Adrenal gland (tissue), 12 donors: ENCODE measurements around the gene RPL36AL. TPM values are rescaled to one million over a fixed set of nuclear protein-coding genes. Genes with fewer than 3 reads are reported as not detected.

Source experiments
- DNase-seq, 7 donors: peaks; one replicate each; pipeline ENCODE4 v3.0.0-alpha.2; 2019 to 2020
- H3K27ac ChIP-seq, 5 donors: fragments of 200-600 bp; sonication (generic) in 4 of 5; 1 replicate in 3 of 5; 2 replicates in 2 of 5; pipeline versions ENCODE4 v1.5.1 to v1.8.0; 2016 to 2020; ENCODE audit warnings: mild to moderate bottlenecking in 1 of 5
- H3K27me3 ChIP-seq: fragments of 200-600 bp; 2 replicates; pipeline ENCODE4 v1.8.0; 2021
- H3K36me3 ChIP-seq, 2 donors: fragments of 200-600 bp; replicated peaks in 1 of 2; 1 replicate in 1 of 2; 2 replicates in 1 of 2; pipeline versions ENCODE4 v1.5.1 to v1.8.0; 2018 to 2022
- H3K4me1 ChIP-seq, 2 donors: fragments of 200-600 bp; replicated peaks in 1 of 2; 1 replicate in 1 of 2; 2 replicates in 1 of 2; pipeline versions ENCODE4 v1.5.1 to v1.8.0; 2018 to 2021
- H3K4me3 ChIP-seq, 4 donors: fragments of 200-600 bp; sonication (generic) in 3 of 4; one replicate each; pipeline ENCODE4 v1.5.1; 2016 to 2018
- H3K9me3 ChIP-seq, 3 donors: fragments of 200-600 bp; sonication (generic) in 1 of 3; replicated peaks in 1 of 3; 1 replicate in 2 of 3; 2 replicates in 1 of 3; pipeline versions ENCODE4 v1.5.1 to v1.8.0; 2016 to 2021
- CTCF ChIP-seq, 6 experiments: fragments of 450-650 bp in 4 of 6; fragments of 200-600 bp in 2 of 6; sonication (generic) in 1 of 6; IDR thresholded peaks; 1 replicate in 5 of 6; 2 replicates in 1 of 6; pipeline versions ENCODE4 v1.5.1 to v1.8.0; 2016 to 2021; ENCODE audit warnings: antibody characterized with exemption in 6 of 6, mild to moderate bottlenecking in 2 of 6, moderate library complexity in 1 of 6
- POLR2A ChIP-seq, 2 donors: fragments of 450-650 bp; IDR thresholded peaks; one replicate each; pipeline ENCODE4 v1.6.1; 2017; ENCODE audit warnings: antibody characterized with exemption in 2 of 2, mild to moderate bottlenecking in 2 of 2, moderate library complexity in 1 of 2
- WGBS, 4 donors: extraction: QIAGEN DNeasy Blood & Tissue Kit in 2 of 4; methylation state at CpG; one replicate each; pipeline versions ENCODE4 v1.1.5 to v1.1.7; 2013 to 2017; 5-methylcytosine and 5-hydroxymethylcytosine counted together
- intact Hi-C, 2 donors: fragments of 100-400 bp; cut with DNase I; formaldehyde crosslinking; loops; one replicate each; pipeline versions ENCODE4 v1.14.1 to v1.15.0; 2022 to 2023
- polyA plus RNA-seq, 3 donors: library from polyadenylated mRNA; stranded (reverse); fragments of 200-250 nt in 2 of 3; fragments of 350-450 nt in 1 of 3; fragmentation: Illumina TruSeq in 1 of 3; extraction: RNeasy Lipid Tissue Mini Kit (QIAGEN cat#74804) in 1 of 3; gene quantifications; one replicate each; pipeline ENCODE4 v1.2.3, GENCODE V29; 2013 to 2014
- total RNA-seq, 9 donors: library from RNA; depleted of rRNA in 4 of 9; stranded (reverse); fragments of >200 nt in 4 of 9; fragments of 120-200 nt in 1 of 9; fragmentation: NEBNext Ultra II Directional in 1 of 9; extraction: Animal tissue kit (Norgen Biotek cat#: 25700) in 1 of 9; gene quantifications; one replicate each; pipeline versions ENCODE4 v1.1.0 to v1.2.4, GENCODE V29; 2013 to 2023
- donor health status: healthy with polysubstance abuse.
- donor health status: Bipolar disorder and iron deficiency.
- donor health status: DM: yes; HTN: yes; CAD: no.
- donor health status: DM: no; HTN: no; CAD: no.
- donor health status: DM: no; HTN: no; CAD: no.
- donor health status: DM: yes; HTN: yes; CAD: no.

RPL36AL gene
- total and polyA plus RNA-seq, 12 donors, result 191 to 705 (median 279) TPM

- intact Hi-C loops, result no loop called here
- Histone ChIP-seq H3K9me3 (no peaks in the 10 kb centered on the region), H3K4me1 (peaks cover 17 to 26% of the 10 kb centered on the region in 2 donors), H3K4me3 (no peak overlapping the region), H3K27me3 (no peaks in the 10 kb centered on the region), H3K36me3 (no peaks in the 10 kb centered on the region), H3K27ac (peak overlapping the region in 4 of 5 donors; percentile 22 to 46 (median 42))
- DNase-seq, result peak; percentile 29 to 85 (median 73)
- no peak for TF ChIP-seq CTCF (IDR thresholded peaks at IDR 0.05)
- peak in 1 of 2 donors; percentile 44 for TF ChIP-seq POLR2A (IDR thresholded peaks at IDR 0.05)
- WGBS, 4 donors, result 12 to 15% (median 13%) methylated on average over 4 of the region's 4 CpGs
Measured at GRCh38 chr14:49594347-49595091, 25.9 kb downstream of the RPL36AL start.

- no peak overlapping the region for H3K4me3 ChIP-seq
- TF ChIP-seq POLR2A (IDR thresholded peaks at IDR 0.05), result no peak
- TF ChIP-seq CTCF (IDR thresholded peaks at IDR 0.05), result no peak
- 84 to 92% (median 88%) methylated on average over 3 of the region's 3 CpGs for WGBS, 4 donors
- no peaks in the 10 kb centered on the region for H3K9me3 ChIP-seq
- peaks cover 17 to 26% of the 10 kb centered on the region in 2 donors for H3K4me1 ChIP-seq
- H3K27me3 ChIP-seq, result no peaks in the 10 kb centered on the region
- H3K36me3 ChIP-seq, result no peaks in the 10 kb centered on the region
- no peak for DNase-seq
- intact Hi-C loops, result no loop called here
- no peak overlapping the region for H3K27ac ChIP-seq
Measured at GRCh38 chr14:49593016-49593415, 27.4 kb downstream of the RPL36AL start.

GRCh38 chr14:49589387-49589786 is 31.0 kb downstream of the RPL36AL start:
- Histone ChIP-seq H3K27me3 (no peaks in the 10 kb centered on the region), H3K4me1 (peaks cover 15 to 17% of the 10 kb centered on the region in 2 donors), H3K4me3 (no peak overlapping the region), H3K9me3 (no peaks in the 10 kb centered on the region), H3K36me3 (peaks cover 0 to under 1% of the 10 kb centered on the region in 2 donors), H3K27ac (no peak overlapping the region)
- DNase-seq, result no peak
- no peak for TF ChIP-seq CTCF (IDR thresholded peaks at IDR 0.05)
- no peak for TF ChIP-seq POLR2A (IDR thresholded peaks at IDR 0.05)
- WGBS, 4 donors, result 87 to 93% (median 91%) methylated on average over 3 of the region's 3 CpGs
- intact Hi-C loops, result no loop called here

GRCh38 chr14:49586673-49587460 is 33.6 kb downstream of the RPL36AL start:
- peaks cover 0 to 22% of the 10 kb centered on the region in 2 donors for H3K36me3 ChIP-seq
- intact Hi-C loops, result no loop called here

More at GRCh38 chr14:49586673-49587460, 33.6 kb downstream of the RPL36AL start:
- Histone ChIP-seq H3K4me3 (peak overlapping the region in 2 of 4 donors; percentile 9 to 95), H3K4me1 (peaks cover 13 to 32% of the 10 kb centered on the region in 2 donors), H3K27me3 (no peaks in the 10 kb centered on the region), H3K9me3 (no peaks in the 10 kb centered on the region), H3K27ac (peak overlapping the region; percentile 56 to 97 (median 83))
- peak in 2 of 7 donors; percentile 33 to 50 for DNase-seq
- 1 to 3% (median 2%) methylated on average over 9 to 12 of the region's 21 CpGs for WGBS, 4 donors
- TF ChIP-seq CTCF (IDR thresholded peaks at IDR 0.05) (peak; percentile 73 to 99 (median 88)), POLR2A (IDR thresholded peaks at IDR 0.05) (no peak)
